ENCODE results near the gene FHIP2A.

The FHIP2A gene

DNA sequence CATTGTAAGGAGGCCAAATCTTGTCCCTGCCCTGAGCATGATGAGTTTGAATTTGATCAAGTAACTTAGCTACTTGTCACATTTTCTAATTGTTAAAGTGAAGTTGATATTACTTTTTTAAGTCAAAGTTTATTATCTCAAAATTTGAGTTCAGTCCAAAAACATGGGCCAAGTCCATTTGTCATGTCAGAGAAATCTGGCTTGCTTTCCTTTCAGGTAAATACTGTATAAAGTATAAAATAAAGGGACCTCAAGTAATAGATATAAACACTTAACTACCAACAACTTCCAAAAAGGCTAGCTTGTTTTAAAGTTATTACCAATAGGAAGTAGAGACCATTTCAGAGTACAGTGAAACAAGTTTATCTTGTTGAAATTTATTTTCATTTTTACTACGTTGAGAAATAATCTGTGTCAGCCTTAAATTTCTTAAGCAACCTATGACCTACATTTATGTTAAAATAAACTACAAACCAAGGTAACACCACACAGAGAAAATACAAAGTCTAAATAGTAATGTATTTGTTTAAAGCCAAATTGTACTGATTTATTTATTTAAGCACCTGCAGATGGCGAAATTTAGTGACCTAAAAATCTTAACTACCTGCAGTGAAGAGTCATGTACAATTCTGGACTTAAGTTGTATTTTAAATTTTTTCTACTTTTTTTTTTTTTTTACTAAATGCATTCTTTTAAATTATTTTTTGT is 36.5 kb downstream of the FHIP2A start:
- no peaks in the 10 kb centered on the region for H3K9me2 ChIP-seq (replicated peaks; ENCODE audit: control insufficient read depth, low read length)
- no peaks in the 10 kb centered on the region for H3K27me3 ChIP-seq (ENCODE audit: control insufficient read depth, low read length)
- H3K4me2 ChIP-seq (ENCODE audit: low read length) = no peak overlapping the region
- H3K9me3 ChIP-seq (ENCODE audit: control insufficient read depth, insufficient read depth, low read length) = no peaks in the 10 kb centered on the region
- no peaks in the 10 kb centered on the region for H3F3A ChIP-seq (ENCODE audit: control insufficient read depth, insufficient read depth)
- no peaks in the 10 kb centered on the region for H3K79me2 ChIP-seq (ENCODE audit: control insufficient read depth, low read length)
- TF ChIP-seq, protein P1, sequence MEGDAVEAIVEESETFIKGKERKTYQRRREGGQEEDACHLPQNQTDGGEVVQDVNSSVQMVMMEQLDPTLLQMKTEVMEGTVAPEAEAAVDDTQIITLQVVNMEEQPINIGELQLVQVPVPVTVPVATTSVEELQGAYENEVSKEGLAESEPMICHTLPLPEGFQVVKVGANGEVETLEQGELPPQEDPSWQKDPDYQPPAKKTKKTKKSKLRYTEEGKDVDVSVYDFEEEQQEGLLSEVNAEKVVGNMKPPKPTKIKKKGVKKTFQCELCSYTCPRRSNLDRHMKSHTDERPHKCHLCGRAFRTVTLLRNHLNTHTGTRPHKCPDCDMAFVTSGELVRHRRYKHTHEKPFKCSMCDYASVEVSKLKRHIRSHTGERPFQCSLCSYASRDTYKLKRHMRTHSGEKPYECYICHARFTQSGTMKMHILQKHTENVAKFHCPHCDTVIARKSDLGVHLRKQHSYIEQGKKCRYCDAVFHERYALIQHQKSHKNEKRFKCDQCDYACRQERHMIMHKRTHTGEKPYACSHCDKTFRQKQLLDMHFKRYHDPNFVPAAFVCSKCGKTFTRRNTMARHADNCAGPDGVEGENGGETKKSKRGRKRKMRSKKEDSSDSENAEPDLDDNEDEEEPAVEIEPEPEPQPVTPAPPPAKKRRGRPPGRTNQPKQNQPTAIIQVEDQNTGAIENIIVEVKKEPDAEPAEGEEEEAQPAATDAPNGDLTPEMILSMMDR (IDR thresholded peaks at IDR 0.05; ENCODE audit: low read depth, low read length, poor library complexity, severe bottlenecking) = no peak
- no peak for TF ChIP-seq EZH2phosphoT487 (IDR thresholded peaks at IDR 0.05; ENCODE audit: borderline replicate concordance, low read length)
- no peaks in the 10 kb centered on the region for H4K20me1 ChIP-seq (ENCODE audit: control insufficient read depth, insufficient read depth, low read depth, low read length)
- H3K4me1 ChIP-seq (ENCODE audit: control insufficient read depth, low read length) = no peaks in the 10 kb centered on the region
- peaks cover 35% of the 10 kb centered on the region for H3K36me3 ChIP-seq (ENCODE audit: control insufficient read depth, low read length)
- no peak overlapping the region for H3K27ac ChIP-seq (ENCODE audit: low read depth, low read length)
- H3K4me3 ChIP-seq (ENCODE audit: low read length) = no peak overlapping the region

DNA sequence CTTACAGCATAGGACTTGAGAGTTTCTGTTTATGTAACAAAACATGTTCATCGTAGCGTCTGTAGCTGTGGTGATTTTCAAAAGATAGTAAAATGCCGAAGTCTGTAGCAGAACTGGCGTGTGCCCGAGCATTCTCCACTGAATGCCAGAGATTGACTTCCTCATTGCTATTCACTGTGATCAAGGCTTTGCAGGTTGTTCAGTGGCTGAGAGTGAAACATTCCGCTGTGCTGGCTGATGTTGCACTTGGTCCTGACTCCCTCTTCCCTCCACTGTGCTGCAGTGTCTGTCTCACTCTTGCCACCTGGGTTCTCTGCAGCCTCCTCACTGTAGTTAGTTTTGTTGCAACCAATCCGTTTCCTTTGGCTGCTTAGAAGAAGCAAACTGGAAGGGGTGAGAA is 37.6 kb downstream of the FHIP2A start:
- Histone ChIP-seq H3K4me3 (ENCODE audit: low read length) (no peak overlapping the region), H3K4me1 (ENCODE audit: control insufficient read depth, low read length) (no peaks in the 10 kb centered on the region), H3F3A (ENCODE audit: control insufficient read depth, insufficient read depth) (no peaks in the 10 kb centered on the region), H3K4me2 (ENCODE audit: low read length) (no peak overlapping the region), H3K9me3 (ENCODE audit: control insufficient read depth, insufficient read depth, low read length) (no peaks in the 10 kb centered on the region), H3K27me3 (ENCODE audit: control insufficient read depth, low read length) (no peaks in the 10 kb centered on the region), H3K79me2 (ENCODE audit: control insufficient read depth, low read length) (no peaks in the 10 kb centered on the region), H3K36me3 (ENCODE audit: control insufficient read depth, low read length) (peaks cover 41% of the 10 kb centered on the region), H4K20me1 (ENCODE audit: control insufficient read depth, insufficient read depth, low read depth, low read length) (no peaks in the 10 kb centered on the region), H3K9me2 (replicated peaks; ENCODE audit: control insufficient read depth, low read length) (no peaks in the 10 kb centered on the region), H3K27ac (ENCODE audit: low read depth, low read length) (no peak overlapping the region)
- TF ChIP-seq, protein P1 (IDR thresholded peaks at IDR 0.05; ENCODE audit: low read depth, low read length, poor library complexity, severe bottlenecking) = no peak
- no peak for TF ChIP-seq EZH2phosphoT487 (IDR thresholded peaks at IDR 0.05; ENCODE audit: borderline replicate concordance, low read length)

DNA sequence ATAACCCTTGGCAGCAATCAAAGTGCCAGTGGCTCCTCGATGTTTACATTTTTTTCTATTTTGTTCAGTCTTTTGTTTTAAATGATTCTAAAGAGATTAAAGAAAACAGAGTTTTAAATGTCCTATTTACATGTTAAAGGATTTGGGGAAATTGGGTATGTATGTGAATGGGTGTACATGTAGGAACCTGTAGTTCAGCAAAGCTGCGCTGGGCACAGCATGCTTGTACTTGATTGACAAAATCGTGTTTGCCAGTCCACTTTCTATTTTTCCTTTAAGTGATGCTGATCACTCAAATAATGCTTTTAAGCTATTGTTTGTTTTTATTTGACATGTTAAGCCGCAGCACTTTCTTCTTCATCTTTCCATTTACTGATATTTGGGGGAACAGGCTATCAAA is 40.9 kb downstream of the FHIP2A start:
- TF ChIP-seq EZH2phosphoT487 (IDR thresholded peaks at IDR 0.05; ENCODE audit: borderline replicate concordance, low read length) = no peak
- TF ChIP-seq, protein P1 (IDR thresholded peaks at IDR 0.05; ENCODE audit: low read depth, low read length, poor library complexity, severe bottlenecking) = no peak
- Histone ChIP-seq H3K9me3 (ENCODE audit: control insufficient read depth, insufficient read depth, low read length) (no peaks in the 10 kb centered on the region), H3K27me3 (ENCODE audit: control insufficient read depth, low read length) (no peaks in the 10 kb centered on the region), H3K4me2 (ENCODE audit: low read length) (no peak overlapping the region), H3K36me3 (ENCODE audit: control insufficient read depth, low read length) (peaks cover 25% of the 10 kb centered on the region), H3K4me1 (ENCODE audit: control insufficient read depth, low read length) (no peaks in the 10 kb centered on the region), H3K9me2 (replicated peaks; ENCODE audit: control insufficient read depth, low read length) (no peaks in the 10 kb centered on the region), H3K4me3 (ENCODE audit: low read length) (no peak overlapping the region), H3K79me2 (ENCODE audit: control insufficient read depth, low read length) (no peaks in the 10 kb centered on the region), H4K20me1 (ENCODE audit: control insufficient read depth, insufficient read depth, low read depth, low read length) (no peaks in the 10 kb centered on the region), H3K27ac (ENCODE audit: low read depth, low read length) (no peak overlapping the region), H3F3A (ENCODE audit: control insufficient read depth, insufficient read depth) (no peaks in the 10 kb centered on the region)
